MV-4-11 (cell line): ENCODE data around the gene TAF11L14.
A peak's percentile ranks its signal among the peaks of the same experiment; 100 is the strongest.

Experiments used
- DNase-seq: peaks from one replicate; lab custom pipeline; 2025; lab: John Stamatoyannopoulos, UW

The TAF11L14 gene

DNA sequence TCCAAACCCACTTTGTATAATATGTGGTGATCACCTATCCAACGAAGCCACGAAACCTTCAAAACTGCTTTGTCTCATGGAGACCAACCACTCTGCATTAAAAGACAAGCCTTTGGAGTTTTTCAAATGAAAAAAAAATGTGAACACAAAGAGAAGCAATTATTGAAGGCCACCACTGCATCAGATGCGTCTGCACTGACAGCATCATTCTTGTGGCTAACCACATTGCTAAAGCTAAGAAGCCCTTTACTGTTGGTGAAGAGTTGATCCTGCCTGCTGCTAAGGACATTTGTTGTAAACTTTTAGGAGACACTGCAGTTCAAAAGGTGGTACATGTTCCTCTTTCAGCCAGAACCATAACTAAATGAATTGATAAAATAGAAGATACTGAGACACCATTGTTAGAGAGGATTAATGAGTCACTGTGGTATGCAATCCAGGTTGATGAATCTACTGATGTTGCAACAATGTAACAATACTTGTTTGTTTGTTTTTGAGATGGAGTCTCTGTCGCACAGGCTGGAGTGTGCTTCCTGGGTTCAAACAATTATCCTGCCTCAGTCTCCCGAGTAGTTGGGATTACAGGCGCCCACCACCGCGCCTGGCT, 45.4 kb downstream of the TAF11L14 start:
- peak; percentile 38 for DNase-seq

GRCh38 chr5:17680737-17681136, 46.5 kb downstream of the TAF11L14 start:
- no peak for DNase-seq
